ENCODE data around the gene DEAF1. TPM values are rescaled to one million over a fixed set of nuclear protein-coding genes. Genes with fewer than 3 reads are reported as not detected.

DEAF1 gene
- total RNA-seq, 1 donor from 2014 or later = 48.9 TPM

Other genes with a start within 250 kb of the DEAF1 start
- 40.3 and 47.3 TPM in 2 replicates for gene PTDSS2, start 244.9 kb downstream of the DEAF1 start, total RNA-seq
- gene RNH1, start 188.0 kb downstream of the DEAF1 start, total RNA-seq = 117 and 130 TPM in 2 replicates
- 78.5 and 84.2 TPM in 2 replicates for gene HRAS, start 159.6 kb downstream of the DEAF1 start, total RNA-seq
- 0.82 and 1.8 TPM in 2 replicates for gene LRRC56, start 157.7 kb downstream of the DEAF1 start, total RNA-seq
- gene LMNTD2, start 134.5 kb downstream of the DEAF1 start, total RNA-seq = 2.5 and 2.8 TPM in 2 replicates
- gene RASSF7, start 134.3 kb downstream of the DEAF1 start, total RNA-seq = 31.1 and 32.3 TPM in 2 replicates
- 38.0 and 38.3 TPM in 2 replicates for gene PHRF1, start 118.8 kb downstream of the DEAF1 start, total RNA-seq
- gene IRF7, start 79.3 kb downstream of the DEAF1 start, total RNA-seq = 75.4 and 80.6 TPM in 2 replicates
- gene CDHR5, start 70.3 kb downstream of the DEAF1 start, total RNA-seq = 0.12 TPM in 1 of 2 replicates, not detected in the other
- 2.0 and 4.0 TPM in 2 replicates for gene SCT, start 68.0 kb downstream of the DEAF1 start, total RNA-seq
- gene DRD4, start 58.0 kb downstream of the DEAF1 start, total RNA-seq = 9.9 and 12.0 TPM in 2 replicates
- 16.1 and 18.4 TPM in 2 replicates for gene TMEM80, start 594 bp upstream of the DEAF1 start, total RNA-seq
- gene EPS8L2, start 11.0 kb upstream of the DEAF1 start, total RNA-seq = 103 and 129 TPM in 2 replicates
- gene TALDO1, start 52.2 kb upstream of the DEAF1 start, total RNA-seq = 150 and 155 TPM in 2 replicates
- 51.9 and 60.0 TPM in 2 replicates for gene GATD1, start 82.3 kb upstream of the DEAF1 start, total RNA-seq
- 0.59 and 0.62 TPM in 2 replicates for gene CEND1, start 94.9 kb upstream of the DEAF1 start, total RNA-seq
- gene SLC25A22, start 103.1 kb upstream of the DEAF1 start, total RNA-seq = 20.5 and 21.4 TPM in 2 replicates
- gene PIDD1, start 110.0 kb upstream of the DEAF1 start, total RNA-seq = 22.2 and 26.8 TPM in 2 replicates
- 1,592 and 1,666 TPM in 2 replicates for gene RPLP2, start 114.7 kb upstream of the DEAF1 start, total RNA-seq
- gene PNPLA2, start 123.7 kb upstream of the DEAF1 start, total RNA-seq = 46.8 and 50.8 TPM in 2 replicates
- 2.6 TPM in 2 replicates for gene CRACR2B, start 132.7 kb upstream of the DEAF1 start, total RNA-seq
- gene CD151, start 137.7 kb upstream of the DEAF1 start, total RNA-seq = 414 and 421 TPM in 2 replicates
- 194 and 212 TPM in 2 replicates for gene POLR2L, start 147.3 kb upstream of the DEAF1 start, total RNA-seq
- gene TSPAN4, start 147.6 kb upstream of the DEAF1 start, total RNA-seq = 69.5 and 75.5 TPM in 2 replicates
- 72.6 and 74.6 TPM in 2 replicates for gene CHID1, start 215.6 kb upstream of the DEAF1 start, total RNA-seq
- 105 and 110 TPM in 2 replicates for gene AP2A2, start 230.6 kb upstream of the DEAF1 start, total RNA-seq

Data from astrocyte (in vitro differentiated cells and primary cell).